ENCODE data around the gene DDX39B. TPM values are rescaled to one million over a fixed set of nuclear protein-coding genes. Genes with fewer than 3 reads are reported as not detected.

The DDX39B gene
- total RNA-seq, 6 experiments from 2014 or later, result 85.2 to 145 (median 102) TPM

GRCh38 chr6:31579119-31579505, 37.3 kb upstream of the DDX39B start:
- no peaks in the 10 kb centered on the region for H3K27me3 ChIP-seq
- no peaks in the 10 kb centered on the region for H3K36me3 ChIP-seq
- H3K27ac ChIP-seq, result no peak overlapping the region
- intact Hi-C loops (cut with DNase I), result no loop called here
- TF ChIP-seq POLR2A (IDR thresholded peaks at IDR 0.05) (no peak), CTCF (IDR thresholded peaks at IDR 0.05) (no peak)
- no peaks in the 10 kb centered on the region for H3K4me1 ChIP-seq
- ATAC-seq (no peak), DNase-seq (peak in 1 of 3 donors; percentile 27)
- WGBS (ENCODE audit: insufficient coverage, low coverage, low lambda C conversion rate, missing lambda C conversion rate), result 78% methylated on average over 3 of the region's 3 CpGs
- H3K4me3 ChIP-seq, result no peak overlapping the region
- no peaks in the 10 kb centered on the region for H3K9me3 ChIP-seq

GRCh38 chr6:31578184-31579118, 36.6 kb upstream of the DDX39B start:
- H3K36me3 ChIP-seq, result no peaks in the 10 kb centered on the region
- 68% methylated on average over 12 of the region's 12 CpGs for WGBS (ENCODE audit: insufficient coverage, low coverage, low lambda C conversion rate, missing lambda C conversion rate)
- TF ChIP-seq POLR2A (IDR thresholded peaks at IDR 0.05) (no peak), CTCF (IDR thresholded peaks at IDR 0.05) (no peak)
- no peaks in the 10 kb centered on the region for H3K4me1 ChIP-seq
- ATAC-seq (no peak), DNase-seq (peak in 1 of 3 donors; percentile 25)
- intact Hi-C loops (cut with DNase I), result no loop called here
- H3K9me3 ChIP-seq, result no peaks in the 10 kb centered on the region
- no peak overlapping the region for H3K27ac ChIP-seq
- no peak overlapping the region for H3K4me3 ChIP-seq
- no peaks in the 10 kb centered on the region for H3K27me3 ChIP-seq

- ATAC-seq (no peak), DNase-seq (no peak)
- Histone ChIP-seq H3K4me3 (no peak overlapping the region), H3K36me3 (no peaks in the 10 kb centered on the region), H3K4me1 (no peaks in the 10 kb centered on the region), H3K9me3 (no peaks in the 10 kb centered on the region), H3K27me3 (no peaks in the 10 kb centered on the region), H3K27ac (no peak overlapping the region)
- intact Hi-C loops (cut with DNase I), result no loop called here
- TF ChIP-seq CTCF (IDR thresholded peaks at IDR 0.05) (no peak), POLR2A (IDR thresholded peaks at IDR 0.05) (no peak)
- 84% methylated on average over 3 of the region's 3 CpGs for WGBS (ENCODE audit: insufficient coverage, low coverage, low lambda C conversion rate, missing lambda C conversion rate)
These were observed 35.8 kb upstream of the DDX39B start for GRCh38 chr6:31577579-31577966.

- no peak for ATAC-seq
- no peaks in the 10 kb centered on the region for H3K4me1 ChIP-seq
- intact Hi-C loops (cut with DNase I), result no loop called here
- WGBS (ENCODE audit: insufficient coverage, low coverage, low lambda C conversion rate, missing lambda C conversion rate), result 65% methylated on average over 7 of the region's 19 CpGs
- H3K9me3 ChIP-seq, result no peaks in the 10 kb centered on the region
- H3K27ac ChIP-seq, result no peak overlapping the region
- peak in 1 of 3 donors; percentile 48 for DNase-seq
- no peak overlapping the region for H3K4me3 ChIP-seq
- no peak for TF ChIP-seq CTCF (IDR thresholded peaks at IDR 0.05)
- TF ChIP-seq POLR2A (IDR thresholded peaks at IDR 0.05), result no peak
- H3K27me3 ChIP-seq, result no peaks in the 10 kb centered on the region
- H3K36me3 ChIP-seq, result no peaks in the 10 kb centered on the region
These were observed 35.2 kb upstream of the DDX39B start for GRCh38 chr6:31576897-31577578.
